Testis (tissue), 2 donors: Measurements from ENCODE around the gene PSMA5.

Experiments
- CTCF ChIP-seq, 3 experiments: fragments of 450-650 bp in 2 of 3; fragments of 200-600 bp in 1 of 3; sonication (generic) in 1 of 3; IDR thresholded peaks; one replicate each; pipeline ENCODE4 v1.5.1; 2016 to 2019; ENCODE audit warnings: antibody characterized with exemption in 3 of 3, mild to moderate bottlenecking in 2 of 3, moderate library complexity in 1 of 3
- POLR2A ChIP-seq: fragments of 450-650 bp; IDR thresholded peaks from one replicate; pipeline ENCODE4 v1.6.1; 2017; ENCODE audit warnings: antibody characterized with exemption, mild to moderate bottlenecking, moderate library complexity

- TF ChIP-seq POLR2A (no peak), CTCF (IDR thresholded peaks at IDR 0.05) (no peak)
Observed at GRCh38 chr1:109391157-109391556, 35.1 kb downstream of the PSMA5 start.
